Renal pelvis (tissue), 4 donors: Measurements from ENCODE around the gene TMPRSS7. TPM values are rescaled to one million over a fixed set of nuclear protein-coding genes. Genes with fewer than 3 reads are reported as not detected.

Source experiments
- DNase-seq: peaks from one replicate; pipeline ENCODE4 v3.0.0-alpha.2; 2013
- polyA plus RNA-seq, 3 donors: library from polyadenylated mRNA; unstranded; fragments of 120-200 nt; gene quantifications; one replicate each; pipeline ENCODE4 v1.2.1, GENCODE V29; 2013; ENCODE audit not compliant: insufficient read length in 3 of 3

The TMPRSS7 gene
- polyA plus RNA-seq, 3 donors: 0.03 to 0.06 TPM; not detected in 1

- no peak for DNase-seq
Observed at GRCh38 chr3:112095731-112096130, 61.2 kb downstream of the TMPRSS7 start.

- DNase-seq: no peak
Observed at GRCh38 chr3:112096176-112096575, 61.6 kb downstream of the TMPRSS7 start.

GRCh38 chr3:112097378-112097777 is 62.8 kb downstream of the TMPRSS7 start:
- no peak for DNase-seq

GRCh38 chr3:112101916-112102315 is 67.4 kb downstream of the TMPRSS7 start:
- DNase-seq: no peak

- DNase-seq: no peak
Observed at GRCh38 chr3:112104774-112105173, 70.2 kb downstream of the TMPRSS7 start.

GRCh38 chr3:112109322-112109721 is 74.8 kb downstream of the TMPRSS7 start:
- DNase-seq: no peak

- DNase-seq: no peak
Observed at GRCh38 chr3:112111785-112112402, 77.4 kb downstream of the TMPRSS7 start.

GRCh38 chr3:112114576-112115160 is 80.1 kb downstream of the TMPRSS7 start:
- DNase-seq: no peak

GRCh38 chr3:112115161-112115739 is 80.7 kb downstream of the TMPRSS7 start:
- no peak for DNase-seq

- DNase-seq: no peak
Observed at GRCh38 chr3:112115806-112116383, 81.4 kb downstream of the TMPRSS7 start.

- DNase-seq: no peak
Observed at GRCh38 chr3:112116748-112117186, 82.2 kb downstream of the TMPRSS7 start.

GRCh38 chr3:112117415-112117814 is 82.9 kb downstream of the TMPRSS7 start:
- no peak for DNase-seq

- no peak for DNase-seq
Observed at GRCh38 chr3:112117841-112118571, 83.5 kb downstream of the TMPRSS7 start.

GRCh38 chr3:112119962-112120836 is 85.7 kb downstream of the TMPRSS7 start:
- DNase-seq: no peak

- no peak for DNase-seq
Observed at GRCh38 chr3:112121577-112122547, 87.3 kb downstream of the TMPRSS7 start.

- DNase-seq: no peak
Observed at GRCh38 chr3:112122870-112123269, 88.3 kb downstream of the TMPRSS7 start.

GRCh38 chr3:112123548-112123947 is 89.0 kb downstream of the TMPRSS7 start:
- no peak for DNase-seq

GRCh38 chr3:112124907-112125607 is 90.5 kb downstream of the TMPRSS7 start:
- DNase-seq: no peak

GRCh38 chr3:112126511-112126911 is 92.0 kb downstream of the TMPRSS7 start:
- peak; percentile 81 for DNase-seq
